ENCODE data around the gene CAMSAP3.

- TF ChIP-seq CTCF (IDR thresholded peaks at IDR 0.05; ENCODE audit: borderline replicate concordance, extremely low read depth, low read length, poor library complexity, severe bottlenecking) (no peak), EZH2 (IDR thresholded peaks at IDR 0.05; ENCODE audit: borderline replicate concordance, low read depth, low read length, severe bottlenecking) (no peak)
Observed at GRCh38 chr19:7646426-7646700, 50.7 kb downstream of the CAMSAP3 start.

All from DND-41 (cell line).